GM10266 (cell line): Measurements from ENCODE around the gene RSRC2.
"Not testable (repeated sequence)": the region's sequence is repeated elsewhere in the genome, so short reads cannot be mapped to it uniquely, and the experiment has no call there.

ENCODE experiments used
- DNase-seq: peaks from one replicate; pipeline ENCODE4 v3.0.0; 2012; ENCODE audit errors: extremely low spot score
- TF ChIP-seq, protein P1 (sequence below): IDR thresholded peaks from 2 replicates; pipeline ENCODE4 v1.5.1; 2012; ENCODE audit warnings: mild to moderate bottlenecking, low read depth; ENCODE audit not compliant: control insufficient read depth, insufficient read depth; ENCODE audit errors: missing control alignments

The RSRC2 gene

DNA sequence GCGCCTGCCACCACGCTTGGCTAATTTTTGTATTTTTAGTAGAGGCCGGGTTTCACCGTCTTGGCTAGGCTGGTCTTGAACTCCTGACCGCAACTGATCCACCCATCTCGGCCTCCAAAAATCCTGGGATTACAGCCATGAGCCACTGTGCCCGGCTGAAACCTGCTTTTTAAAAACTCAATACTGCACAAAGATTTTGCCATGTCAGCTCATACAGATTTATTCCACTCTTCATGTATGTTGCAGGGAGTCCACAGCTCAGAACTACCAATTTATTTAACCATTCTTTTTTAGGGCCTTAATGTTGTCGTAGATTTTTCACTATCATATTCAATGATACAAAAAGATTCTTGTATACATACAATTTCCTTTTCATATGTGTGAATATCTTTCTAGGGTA, 46.0 kb downstream of the RSRC2 start:
- TF ChIP-seq, protein P1, sequence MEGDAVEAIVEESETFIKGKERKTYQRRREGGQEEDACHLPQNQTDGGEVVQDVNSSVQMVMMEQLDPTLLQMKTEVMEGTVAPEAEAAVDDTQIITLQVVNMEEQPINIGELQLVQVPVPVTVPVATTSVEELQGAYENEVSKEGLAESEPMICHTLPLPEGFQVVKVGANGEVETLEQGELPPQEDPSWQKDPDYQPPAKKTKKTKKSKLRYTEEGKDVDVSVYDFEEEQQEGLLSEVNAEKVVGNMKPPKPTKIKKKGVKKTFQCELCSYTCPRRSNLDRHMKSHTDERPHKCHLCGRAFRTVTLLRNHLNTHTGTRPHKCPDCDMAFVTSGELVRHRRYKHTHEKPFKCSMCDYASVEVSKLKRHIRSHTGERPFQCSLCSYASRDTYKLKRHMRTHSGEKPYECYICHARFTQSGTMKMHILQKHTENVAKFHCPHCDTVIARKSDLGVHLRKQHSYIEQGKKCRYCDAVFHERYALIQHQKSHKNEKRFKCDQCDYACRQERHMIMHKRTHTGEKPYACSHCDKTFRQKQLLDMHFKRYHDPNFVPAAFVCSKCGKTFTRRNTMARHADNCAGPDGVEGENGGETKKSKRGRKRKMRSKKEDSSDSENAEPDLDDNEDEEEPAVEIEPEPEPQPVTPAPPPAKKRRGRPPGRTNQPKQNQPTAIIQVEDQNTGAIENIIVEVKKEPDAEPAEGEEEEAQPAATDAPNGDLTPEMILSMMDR, result no peak
- DNase-seq, result no peak

DNA sequence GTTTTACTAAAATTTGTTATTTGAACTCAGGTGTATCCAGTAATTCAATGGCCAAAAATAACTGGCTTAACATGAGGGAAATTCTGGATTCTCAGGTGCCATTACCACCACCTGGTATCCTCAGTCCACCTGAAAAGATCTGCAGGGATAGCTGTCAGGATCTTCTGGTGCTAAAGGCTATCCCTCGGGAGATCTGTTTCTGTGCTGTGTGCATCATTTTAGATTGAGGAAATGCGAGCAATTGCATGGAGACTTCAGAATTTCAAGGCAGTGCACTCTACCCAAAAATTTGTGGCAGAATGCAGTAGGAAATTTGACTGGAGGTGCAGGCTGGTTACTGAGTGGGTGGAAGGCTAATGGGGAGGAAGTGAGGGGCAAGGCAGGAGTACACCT, 52.4 kb downstream of the RSRC2 start:
- no peak for DNase-seq
- TF ChIP-seq, protein P1, result no peak

DNA sequence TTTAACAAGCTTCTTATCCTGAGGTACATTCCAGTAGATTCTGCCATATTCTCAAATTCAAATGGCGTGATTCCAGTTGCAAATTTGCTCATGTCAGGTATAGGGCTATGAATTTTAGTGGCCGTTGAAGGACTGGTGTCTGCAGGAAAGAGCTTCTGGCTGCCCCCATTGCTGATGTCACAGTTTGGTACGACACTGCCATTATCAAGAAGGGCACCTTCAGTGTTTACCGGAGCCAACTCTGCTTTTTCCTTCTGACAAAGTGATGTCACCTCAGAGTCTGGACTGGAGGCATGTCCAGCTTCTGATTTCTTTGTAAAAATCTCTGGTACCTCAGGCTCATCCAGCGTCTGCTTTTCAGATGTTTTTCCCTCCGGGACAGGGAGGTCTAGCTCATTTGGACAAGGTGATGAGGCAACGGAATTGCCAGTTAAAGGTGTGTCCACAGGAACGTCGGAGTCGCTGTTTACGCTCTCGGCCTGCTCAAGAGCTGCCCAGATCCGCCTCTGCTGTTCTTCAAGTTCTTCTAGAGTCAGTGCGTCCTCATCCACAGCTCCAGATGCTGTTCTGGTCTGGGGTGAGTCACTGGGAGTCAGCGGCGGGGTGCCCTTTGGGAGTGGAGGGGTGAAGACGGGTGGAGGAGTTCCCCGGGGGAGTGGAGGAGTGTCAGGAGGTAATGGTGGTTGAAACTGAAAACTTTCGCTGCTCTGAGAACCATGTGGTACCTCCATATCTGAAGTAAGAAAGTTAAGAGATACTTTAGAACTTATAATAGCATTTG, 53.0 kb downstream of the RSRC2 start:
- DNase-seq, result peak; percentile 25
- TF ChIP-seq, protein P1, result no peak

DNA sequence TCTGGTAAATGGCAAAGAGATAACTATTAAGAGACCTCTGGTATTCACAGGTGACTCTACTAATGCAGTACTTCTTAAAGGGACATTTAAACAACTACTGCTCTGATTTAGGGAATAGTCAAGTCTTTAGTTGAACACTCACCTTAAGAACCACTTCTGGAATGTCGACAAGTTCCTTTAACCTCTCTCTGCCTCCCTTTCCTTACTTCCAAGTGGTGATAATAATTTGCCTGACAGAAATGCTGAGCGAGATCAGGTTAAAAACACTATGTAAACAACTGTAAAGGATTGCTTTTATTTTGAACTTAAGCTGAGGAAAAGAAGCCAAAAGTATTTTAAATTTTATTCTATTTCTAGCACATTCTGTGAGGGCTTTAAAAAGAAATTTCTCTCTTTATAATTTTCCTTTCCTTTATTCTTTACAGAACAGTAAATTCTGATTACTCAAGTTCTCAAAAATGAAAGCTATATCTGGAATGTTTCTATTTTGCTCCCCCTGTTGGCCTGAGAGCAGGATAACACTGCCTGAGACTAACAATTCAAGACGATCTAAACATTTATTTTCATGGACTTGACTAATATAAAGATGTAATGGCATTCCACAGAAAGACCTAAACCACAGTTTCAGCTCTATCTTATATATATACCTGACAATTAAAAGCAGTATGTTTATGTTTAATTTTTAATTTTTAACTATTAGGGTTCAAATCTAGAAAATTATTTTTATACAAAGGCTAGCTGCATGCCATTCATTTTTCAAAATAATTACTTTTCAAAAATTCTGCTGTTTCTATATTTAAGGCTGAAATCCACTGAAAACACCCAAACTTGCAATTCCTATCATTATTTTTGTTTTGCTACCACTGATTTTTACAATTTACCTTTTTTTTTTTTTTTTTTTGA, 55.2 kb downstream of the RSRC2 start:
- TF ChIP-seq, protein P1, result peak; percentile 79
- peak; percentile 37 for DNase-seq

DNA sequence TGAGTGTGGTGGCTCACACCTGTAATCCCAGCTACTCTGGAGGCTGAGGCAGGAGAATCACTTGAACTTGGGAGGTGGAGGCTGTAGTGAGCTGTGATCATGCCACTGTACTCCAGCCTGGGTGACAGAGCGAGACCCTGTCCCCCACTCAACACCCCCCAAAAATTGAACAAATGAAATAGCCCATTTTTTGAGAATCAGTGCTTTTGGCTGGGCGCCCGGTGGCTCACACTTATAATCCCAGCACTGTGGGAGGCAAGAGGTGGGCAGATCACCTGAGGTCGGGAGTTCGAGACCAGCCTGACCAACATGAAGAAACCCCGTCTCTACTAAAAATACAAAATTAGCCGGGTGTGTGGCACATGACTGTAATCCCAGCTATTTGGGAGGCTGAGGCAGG, 56.2 kb downstream of the RSRC2 start:
- not testable (repeated sequence) for DNase-seq

DNA sequence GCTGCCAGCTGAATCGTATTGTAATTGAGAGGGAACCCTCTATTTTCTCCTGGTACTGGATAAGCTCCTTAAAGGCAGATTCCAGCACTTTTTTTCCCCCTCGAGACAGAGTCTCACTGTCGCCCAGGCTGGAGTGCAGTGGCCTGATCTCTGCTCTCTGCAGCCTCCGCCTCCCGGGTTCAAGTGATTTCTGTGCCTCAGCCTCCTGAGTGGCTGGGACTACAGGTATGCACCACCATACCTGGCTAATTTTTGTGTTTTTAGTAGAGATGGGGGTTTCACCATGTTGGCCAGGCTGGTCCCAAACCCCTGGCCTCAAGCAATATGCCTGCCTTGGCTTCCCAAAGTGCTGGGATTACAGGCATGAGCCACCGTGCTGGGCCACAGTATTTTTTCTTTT, 56.9 kb downstream of the RSRC2 start:
- DNase-seq, result not testable (repeated sequence)

DNA sequence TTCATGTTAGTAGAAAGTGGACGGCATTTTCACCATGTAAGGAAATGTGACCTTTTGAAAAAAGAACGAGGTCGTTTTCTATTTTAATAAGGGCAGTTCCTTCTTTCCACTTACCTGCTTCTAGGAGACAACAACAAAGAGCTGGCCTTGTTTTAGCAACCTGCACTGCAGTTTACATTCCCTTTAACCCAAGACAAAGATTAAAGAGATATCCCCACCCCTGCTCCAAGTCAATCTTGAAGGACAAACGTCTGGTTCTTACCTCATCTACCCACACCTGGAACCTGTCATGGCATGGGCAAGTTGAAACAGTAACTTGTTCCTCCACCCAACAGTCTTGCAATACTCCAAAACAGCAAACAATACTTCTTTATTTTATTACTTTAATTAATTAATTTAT, 58.8 kb downstream of the RSRC2 start:
- TF ChIP-seq, protein P1, result no peak
- no peak for DNase-seq

DNA sequence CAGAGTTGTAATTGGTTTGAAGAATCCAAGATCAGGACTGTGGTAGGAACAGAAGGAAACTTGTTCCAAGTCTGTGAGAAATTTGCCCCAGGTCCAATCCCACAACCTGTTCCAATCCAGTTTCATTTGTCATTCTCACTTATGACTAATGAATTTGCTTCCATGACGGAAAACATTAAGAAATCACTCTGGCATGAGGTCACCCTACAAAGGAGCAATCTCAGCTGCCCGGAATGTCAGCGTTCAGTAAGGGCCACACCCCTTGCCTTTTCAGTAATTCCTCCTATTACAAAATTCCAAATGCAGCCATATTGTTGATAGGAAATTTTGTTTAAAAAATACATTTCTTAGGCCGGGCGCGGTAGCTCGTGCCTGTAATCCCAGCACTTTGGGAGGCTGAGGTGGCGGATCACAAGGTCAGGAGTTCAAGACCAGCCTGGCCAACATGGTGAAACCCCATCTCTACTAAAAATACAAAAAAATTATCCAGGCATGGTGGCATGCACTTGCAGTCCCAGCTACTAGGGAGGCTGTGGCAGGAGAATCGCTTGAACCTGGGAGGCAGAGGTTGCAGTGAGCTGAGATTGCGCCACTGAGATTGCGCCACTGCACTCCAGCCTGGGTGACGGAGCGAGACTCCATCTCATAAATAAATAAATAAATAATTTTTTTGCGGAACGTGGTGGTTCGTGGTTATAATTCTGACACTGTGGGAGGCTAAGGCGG, 62.3 kb downstream of the RSRC2 start:
- not testable (repeated sequence) for DNase-seq
